Suprapubic skin (tissue), 4 donors: ENCODE measurements around the gene PPP2R2D. TPM values are rescaled to one million over a fixed set of nuclear protein-coding genes. Genes with fewer than 3 reads are reported as not detected.

Source experiments
- DNase-seq, 2 donors: peaks; one replicate each; pipeline ENCODE4 v3.0.0-alpha.2; 2019; ENCODE audit warnings: low spot score in 2 of 2
- H3K27ac ChIP-seq: fragments of 200-600 bp; sonication (generic); one replicate; pipeline ENCODE4 v1.5.1; 2019
- H3K27me3 ChIP-seq: fragments of 200-600 bp; sonication (generic); one replicate; pipeline ENCODE4 v1.5.1; 2019
- H3K36me3 ChIP-seq: fragments of 200-600 bp; sonication (generic); one replicate; pipeline ENCODE4 v1.5.1; 2019
- H3K4me1 ChIP-seq: fragments of 200-600 bp; sonication (generic); one replicate; pipeline ENCODE4 v1.5.1; 2019
- H3K4me3 ChIP-seq: fragments of 200-600 bp; sonication (generic); one replicate; pipeline ENCODE4 v1.5.1; 2019; ENCODE audit warnings: mild to moderate bottlenecking
- H3K9me3 ChIP-seq: fragments of 200-600 bp; sonication (generic); one replicate; pipeline ENCODE4 v1.5.1; 2019
- CTCF ChIP-seq, 2 donors: fragments of 200-600 bp in 1 of 2; fragments of 450-650 bp in 1 of 2; sonication (generic) in 1 of 2; IDR thresholded peaks; one replicate each; pipeline ENCODE4 v1.5.1; 2016 to 2019; ENCODE audit warnings: antibody characterized with exemption in 2 of 2, mild to moderate bottlenecking in 1 of 2, moderate library complexity in 1 of 2
- EP300 ChIP-seq: sonication (generic); formaldehyde crosslinking; IDR thresholded peaks from one replicate; pipeline ENCODE4 v1.6.1; 2017; ENCODE audit warnings: antibody characterized with exemption
- POLR2A ChIP-seq, 2 donors: fragments of 450-650 bp; IDR thresholded peaks; one replicate each; pipeline ENCODE4 v1.6.1; 2017; ENCODE audit warnings: antibody characterized with exemption in 2 of 2, mild to moderate bottlenecking in 2 of 2, moderate library complexity in 2 of 2
- POLR2AphosphoS5 ChIP-seq, 3 donors: sonication (generic); formaldehyde crosslinking; IDR thresholded peaks; one replicate each; pipeline ENCODE4 v1.6.1; 2017; ENCODE audit warnings: antibody characterized with exemption in 3 of 3
- WGBS: methylation state at CpG from one replicate; pipeline ENCODE4 v1.1.5; 2018; 5-methylcytosine and 5-hydroxymethylcytosine counted together
- total RNA-seq, 4 donors: library from RNA; depleted of rRNA; stranded (reverse); fragments of >200 nt; gene quantifications; one replicate each; pipeline ENCODE4 v1.1.0, GENCODE V29; 2016

The PPP2R2D gene
- total RNA-seq, 4 donors from 2014 or later: 22.6 to 67.2 (median 30.1) TPM

DNA sequence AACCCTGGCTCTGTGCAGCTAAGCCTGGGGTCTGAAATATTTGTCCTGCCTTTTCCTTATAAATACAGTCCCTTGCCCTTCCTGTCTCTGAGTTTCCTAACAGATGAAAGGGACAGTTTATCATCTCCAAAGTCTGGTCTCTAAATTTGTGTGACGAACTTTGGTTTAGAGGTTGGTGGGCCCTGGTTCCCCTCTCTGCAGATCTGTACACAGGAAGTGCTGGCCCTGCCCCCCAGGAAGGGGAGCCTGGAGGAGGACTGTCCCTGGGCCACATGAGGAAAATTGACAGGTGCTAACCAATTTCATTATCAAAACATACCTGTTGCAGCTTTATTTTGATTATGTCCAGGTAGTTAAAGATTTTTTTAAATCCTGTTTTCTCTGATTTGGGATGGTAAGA lies 34.5 kb downstream of the PPP2R2D start:
- no peak for TF ChIP-seq CTCF (IDR thresholded peaks at IDR 0.05)
- TF ChIP-seq EP300: no peak
- no peak for TF ChIP-seq POLR2A (IDR thresholded peaks at IDR 0.05)
- no peak for TF ChIP-seq POLR2AphosphoS5 (IDR thresholded peaks at IDR 0.05)
- peaks cover 44% of the 10 kb centered on the region for H3K36me3 ChIP-seq
- H3K27ac ChIP-seq: no peak overlapping the region
- H3K27me3 ChIP-seq: no peaks in the 10 kb centered on the region
- H3K9me3 ChIP-seq: no peaks in the 10 kb centered on the region
- WGBS: 64% methylated on average over 1 of the region's 1 CpG
- no peak for DNase-seq
- H3K4me1 ChIP-seq: peaks cover 11% of the 10 kb centered on the region
- no peak overlapping the region for H3K4me3 ChIP-seq

DNA sequence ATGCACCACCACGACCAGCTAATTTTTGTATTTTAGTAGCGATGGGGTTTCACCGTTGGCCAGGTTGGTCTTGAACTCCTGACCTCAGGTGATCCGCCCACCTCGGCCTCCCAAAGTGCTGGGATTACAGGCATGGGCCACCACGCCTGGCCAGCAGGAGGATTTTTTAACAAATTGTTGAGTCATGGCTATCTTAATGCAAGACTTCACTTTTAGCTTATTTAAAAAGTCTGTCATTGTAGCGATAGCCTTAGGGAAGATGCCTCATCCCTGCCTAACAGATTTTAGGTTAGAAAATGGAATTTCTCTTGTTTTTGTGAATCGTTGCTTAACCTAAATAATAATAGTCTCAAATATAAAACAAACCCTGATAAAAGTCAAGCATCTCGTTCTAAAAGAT lies 35.5 kb downstream of the PPP2R2D start:
- no peak for DNase-seq
- Histone ChIP-seq H3K36me3 (peaks cover 54% of the 10 kb centered on the region), H3K9me3 (no peaks in the 10 kb centered on the region), H3K27me3 (no peaks in the 10 kb centered on the region), H3K4me3 (no peak overlapping the region), H3K4me1 (peaks cover 4% of the 10 kb centered on the region), H3K27ac (no peak overlapping the region)
- 93% methylated on average over 9 of the region's 9 CpGs for WGBS
- TF ChIP-seq POLR2AphosphoS5 (IDR thresholded peaks at IDR 0.05): no peak
- no peak for TF ChIP-seq POLR2A (IDR thresholded peaks at IDR 0.05)
- TF ChIP-seq EP300: no peak
- no peak for TF ChIP-seq CTCF (IDR thresholded peaks at IDR 0.05)

- Histone ChIP-seq H3K36me3 (peaks cover 58% of the 10 kb centered on the region), H3K9me3 (no peaks in the 10 kb centered on the region), H3K4me3 (no peak overlapping the region), H3K27me3 (no peaks in the 10 kb centered on the region), H3K4me1 (peaks cover 2% of the 10 kb centered on the region), H3K27ac (no peak overlapping the region)
- TF ChIP-seq POLR2A (IDR thresholded peaks at IDR 0.05) (no peak), POLR2AphosphoS5 (IDR thresholded peaks at IDR 0.05) (no peak), EP300 (no peak), CTCF (IDR thresholded peaks at IDR 0.05) (no peak)
- 95% methylated on average over 18 of the region's 18 CpGs for WGBS
- DNase-seq: no peak
Observed at GRCh38 chr10:131936736-131937135, 35.9 kb downstream of the PPP2R2D start.

DNA sequence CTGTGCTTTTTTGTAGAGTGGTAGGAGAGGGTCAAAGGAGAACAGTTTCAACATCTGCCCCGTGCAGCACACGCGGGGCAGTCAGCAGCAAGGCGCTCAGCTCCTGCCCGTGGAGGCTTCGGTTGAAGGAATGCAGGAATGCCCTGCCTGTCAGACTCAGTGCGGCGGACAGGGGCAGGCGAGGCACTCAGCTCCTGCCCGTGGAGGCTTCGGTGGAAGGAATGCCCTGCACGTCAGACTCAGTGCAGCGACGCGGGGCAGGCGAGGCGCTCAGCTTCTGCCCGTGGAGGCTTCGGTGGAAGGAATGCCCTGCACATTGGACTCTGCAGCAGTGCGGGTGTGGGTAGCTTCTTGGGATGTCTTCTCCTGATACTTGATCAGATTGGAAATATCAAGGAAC lies 37.0 kb downstream of the PPP2R2D start:
- peaks cover 62% of the 10 kb centered on the region for H3K36me3 ChIP-seq
- WGBS: 92% methylated on average over 20 of the region's 20 CpGs
- no peaks in the 10 kb centered on the region for H3K27me3 ChIP-seq
- TF ChIP-seq CTCF (IDR thresholded peaks at IDR 0.05) (no peak), EP300 (no peak), POLR2AphosphoS5 (IDR thresholded peaks at IDR 0.05) (no peak), POLR2A (IDR thresholded peaks at IDR 0.05) (no peak)
- H3K27ac ChIP-seq: no peak overlapping the region
- no peak overlapping the region for H3K4me3 ChIP-seq
- H3K4me1 ChIP-seq: no peaks in the 10 kb centered on the region
- no peaks in the 10 kb centered on the region for H3K9me3 ChIP-seq
- no peak for DNase-seq

DNA sequence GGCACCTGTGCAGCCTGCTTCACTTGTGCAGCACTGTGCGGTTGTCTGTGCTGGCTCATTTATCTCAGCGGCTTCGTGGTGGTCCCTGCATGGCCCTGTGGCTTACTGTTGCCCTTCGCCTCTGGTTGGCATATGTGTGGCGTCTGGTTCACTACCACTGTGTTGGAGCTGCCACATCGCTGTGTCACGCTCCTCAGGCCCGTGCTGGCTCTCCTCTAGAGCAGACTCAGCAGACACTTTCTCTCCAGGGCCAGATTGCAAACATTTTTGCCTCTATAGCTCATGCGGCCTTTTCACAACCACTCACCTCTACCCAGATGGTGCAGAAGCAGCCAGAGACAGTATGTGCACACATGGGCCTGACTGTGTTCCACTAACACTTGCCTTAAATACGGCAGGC lies 37.9 kb downstream of the PPP2R2D start:
- H3K4me3 ChIP-seq: no peak overlapping the region
- H3K27me3 ChIP-seq: no peaks in the 10 kb centered on the region
- H3K4me1 ChIP-seq: no peaks in the 10 kb centered on the region
- no peak for DNase-seq
- no peaks in the 10 kb centered on the region for H3K9me3 ChIP-seq
- peaks cover 67% of the 10 kb centered on the region for H3K36me3 ChIP-seq
- 92% methylated on average over 10 of the region's 10 CpGs for WGBS
- TF ChIP-seq POLR2AphosphoS5 (IDR thresholded peaks at IDR 0.05) (no peak), EP300 (no peak), CTCF (IDR thresholded peaks at IDR 0.05) (no peak), POLR2A (IDR thresholded peaks at IDR 0.05) (no peak)
- H3K27ac ChIP-seq: no peak overlapping the region
